Natural killer cell (primary cell): Measurements from ENCODE around the gene PCCA. TPM values are rescaled to one million over a fixed set of nuclear protein-coding genes. Genes with fewer than 3 reads are reported as not detected.

Experiments used
- ATAC-seq, 3 donors: fragments of 150-1000 bp in 2 of 3; fragments of 200-7000 bp in 1 of 3; cut with Tn5 transposase; 1 replicate in 1 of 3; 2 replicates in 2 of 3; pipeline ENCODE4 v1.10.0; 2021; ENCODE audit warnings: mild to moderate bottlenecking in 2 of 3, moderate library complexity in 2 of 3
- DNase-seq, 2 donors: peaks; one replicate each; pipeline versions ENCODE4 v3.0.0 to v3.0.0-alpha.2; 2013 to 2021; ENCODE audit warnings: mixed read lengths in 1 of 2
- H3K27ac ChIP-seq: one replicate; pipeline ENCODE4 v1.5.1; 2013; ENCODE audit warnings: mild to moderate bottlenecking, low read length
- H3K27me3 ChIP-seq: one replicate; pipeline ENCODE4 v1.6.1; 2013; ENCODE audit warnings: low read length; ENCODE audit not compliant: control insufficient read depth, insufficient read depth
- H3K36me3 ChIP-seq: one replicate; pipeline ENCODE4 v1.6.1; 2013; ENCODE audit warnings: low read length; ENCODE audit not compliant: control insufficient read depth, insufficient read depth
- H3K4me1 ChIP-seq: one replicate; pipeline ENCODE4 v1.6.1; 2013; ENCODE audit warnings: low read length; ENCODE audit not compliant: control insufficient read depth, insufficient read depth
- H3K4me3 ChIP-seq: one replicate; pipeline ENCODE4 v1.5.1; 2013; ENCODE audit warnings: low read length
- H3K9me3 ChIP-seq: one replicate; pipeline ENCODE4 v1.6.1; 2013; ENCODE audit warnings: low read length; ENCODE audit not compliant: control insufficient read depth, insufficient read depth
- H3K27ac Mint-ChIP-seq, 2 donors: one replicate each; pipeline ENCODE4 v1.8.0; 2022; ENCODE audit warnings: mild to moderate bottlenecking in 2 of 2, mixed read lengths in 2 of 2, moderate library complexity in 1 of 2
- H3K27me3 Mint-ChIP-seq, 2 donors: one replicate each; pipeline ENCODE4 v1.8.0; 2022; ENCODE audit warnings: low read depth in 2 of 2, mixed read lengths in 2 of 2
- H3K36me3 Mint-ChIP-seq: one replicate; pipeline ENCODE4 v1.8.0; 2022; ENCODE audit warnings: mixed read lengths
- H3K4me1 Mint-ChIP-seq, 2 donors: one replicate each; pipeline ENCODE4 v1.8.0; 2022; ENCODE audit warnings: mixed read lengths in 2 of 2
- H3K4me3 Mint-ChIP-seq: one replicate; pipeline ENCODE4 v1.8.0; 2022; ENCODE audit warnings: mild to moderate bottlenecking, moderate library complexity, mixed read lengths
- H3K9me3 Mint-ChIP-seq, 2 donors: one replicate each; pipeline ENCODE4 v1.8.0; 2022; ENCODE audit warnings: mixed read lengths in 2 of 2
- WGBS: methylation state at CpG from one replicate; pipeline ENCODE4 v1.1.7; 2013; ENCODE audit warnings: missing lambda C conversion rate; ENCODE audit not compliant: insufficient coverage; 5-methylcytosine and 5-hydroxymethylcytosine counted together
- intact Hi-C: fragments of 100-400 bp; cut with micrococcal nuclease; formaldehyde crosslinking; loops from one replicate; pipeline ENCODE4 v1.14.2; 2022
- total RNA-seq, 4 donors: library from RNA; stranded (reverse); fragments of 120-200 nt in 1 of 4; gene quantifications; one replicate each; pipeline versions ENCODE4 v1.2.3 to v1.2.4, GENCODE V29; 2013 to 2022
- TF ChIP-seq, protein P1 (sequence below): fragments of 200-600 bp; IDR thresholded peaks from one replicate; pipeline ENCODE4 v1.8.0; 2022; ENCODE audit warnings: antibody characterized with exemption

The PCCA gene
- total RNA-seq, 3 donors from 2014 or later (not counting 1 experiment from before 2014, with no cell fraction given) = 25.5 to 28.5 (median 28.2) TPM

DNA sequence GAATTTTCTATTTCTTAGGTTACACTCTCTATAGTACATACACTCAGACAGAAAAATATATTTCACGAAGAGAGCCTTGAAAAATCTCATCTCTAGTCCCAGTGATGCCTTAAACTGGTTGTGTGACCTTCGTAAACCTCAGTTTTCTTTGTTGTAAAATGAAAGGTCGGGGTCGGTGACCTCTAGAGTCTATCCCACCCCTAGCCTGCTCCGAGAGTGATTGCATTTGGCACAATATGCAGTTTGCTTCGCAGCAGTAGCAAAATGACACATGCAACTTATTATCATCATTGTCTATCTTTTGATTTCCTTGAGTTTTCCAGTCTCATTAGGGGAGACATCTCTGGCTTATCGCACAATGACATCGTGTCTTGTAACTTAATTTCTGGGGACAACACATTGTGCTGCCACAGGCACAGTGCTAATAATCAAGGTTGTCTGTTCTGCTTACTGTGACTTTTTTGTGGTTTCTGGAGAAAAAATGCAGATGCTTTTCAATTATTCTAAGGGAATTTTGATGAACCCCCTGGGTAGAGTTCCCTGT, 384.7 kb downstream of the PCCA start:
- H3K36me3 Mint-ChIP-seq = no peaks in the 10 kb centered on the region
- H3K4me3 ChIP-seq = no peak overlapping the region
- no peaks in the 10 kb centered on the region for H3K27me3 Mint-ChIP-seq
- H3K27ac ChIP-seq = no peak overlapping the region
- H3K9me3 Mint-ChIP-seq = no peaks in the 10 kb centered on the region
- H3K36me3 ChIP-seq = no peaks in the 10 kb centered on the region
- H3K4me3 Mint-ChIP-seq = no peak overlapping the region
- H3K9me3 ChIP-seq = no peaks in the 10 kb centered on the region
- 97% methylated on average over 8 of the region's 8 CpGs for WGBS
- no peaks in the 10 kb centered on the region for H3K4me1 ChIP-seq
- no peak overlapping the region for H3K27ac Mint-ChIP-seq
- H3K4me1 Mint-ChIP-seq = peaks cover 7 to 22% of the 10 kb centered on the region in 2 donors
- no peak for DNase-seq
- TF ChIP-seq, protein P1, sequence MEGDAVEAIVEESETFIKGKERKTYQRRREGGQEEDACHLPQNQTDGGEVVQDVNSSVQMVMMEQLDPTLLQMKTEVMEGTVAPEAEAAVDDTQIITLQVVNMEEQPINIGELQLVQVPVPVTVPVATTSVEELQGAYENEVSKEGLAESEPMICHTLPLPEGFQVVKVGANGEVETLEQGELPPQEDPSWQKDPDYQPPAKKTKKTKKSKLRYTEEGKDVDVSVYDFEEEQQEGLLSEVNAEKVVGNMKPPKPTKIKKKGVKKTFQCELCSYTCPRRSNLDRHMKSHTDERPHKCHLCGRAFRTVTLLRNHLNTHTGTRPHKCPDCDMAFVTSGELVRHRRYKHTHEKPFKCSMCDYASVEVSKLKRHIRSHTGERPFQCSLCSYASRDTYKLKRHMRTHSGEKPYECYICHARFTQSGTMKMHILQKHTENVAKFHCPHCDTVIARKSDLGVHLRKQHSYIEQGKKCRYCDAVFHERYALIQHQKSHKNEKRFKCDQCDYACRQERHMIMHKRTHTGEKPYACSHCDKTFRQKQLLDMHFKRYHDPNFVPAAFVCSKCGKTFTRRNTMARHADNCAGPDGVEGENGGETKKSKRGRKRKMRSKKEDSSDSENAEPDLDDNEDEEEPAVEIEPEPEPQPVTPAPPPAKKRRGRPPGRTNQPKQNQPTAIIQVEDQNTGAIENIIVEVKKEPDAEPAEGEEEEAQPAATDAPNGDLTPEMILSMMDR = no peak
- ATAC-seq = no peak
- H3K27me3 ChIP-seq = no peaks in the 10 kb centered on the region
- intact Hi-C loops = no loop called here

DNA sequence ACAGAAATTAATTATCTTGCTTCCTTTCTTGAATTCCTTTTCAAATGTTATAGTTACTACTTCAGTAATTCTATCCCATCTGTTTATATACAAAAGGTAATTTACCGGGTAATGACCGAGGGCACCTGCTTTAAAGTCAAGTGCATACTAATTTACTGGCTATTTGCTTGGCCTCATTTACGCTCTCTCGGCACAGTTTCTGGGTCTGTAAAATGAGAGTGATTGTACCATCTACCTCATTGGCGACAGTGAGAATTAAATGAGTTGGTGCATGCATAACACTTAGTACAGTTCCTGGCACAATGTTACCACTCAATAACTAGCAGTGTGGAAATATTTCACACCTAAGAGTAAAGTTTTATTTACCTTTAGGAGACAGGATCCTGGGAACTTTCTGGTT, 388.1 kb downstream of the PCCA start:
- Mint-ChIP-seq H3K27ac (no peak overlapping the region), H3K4me3 (no peak overlapping the region), H3K9me3 (no peaks in the 10 kb centered on the region), H3K27me3 (no peaks in the 10 kb centered on the region), H3K36me3 (no peaks in the 10 kb centered on the region), H3K4me1 (peaks cover 6 to 12% of the 10 kb centered on the region in 2 donors)
- Histone ChIP-seq H3K4me1 (peaks cover under 1% of the 10 kb centered on the region), H3K27me3 (no peaks in the 10 kb centered on the region), H3K4me3 (no peak overlapping the region), H3K9me3 (no peaks in the 10 kb centered on the region), H3K27ac (no peak overlapping the region), H3K36me3 (no peaks in the 10 kb centered on the region)
- ATAC-seq (no peak), DNase-seq (no peak)
- 96% methylated on average over 5 of the region's 5 CpGs for WGBS
- TF ChIP-seq, protein P1 = no peak
- intact Hi-C loops = no loop called here

DNA sequence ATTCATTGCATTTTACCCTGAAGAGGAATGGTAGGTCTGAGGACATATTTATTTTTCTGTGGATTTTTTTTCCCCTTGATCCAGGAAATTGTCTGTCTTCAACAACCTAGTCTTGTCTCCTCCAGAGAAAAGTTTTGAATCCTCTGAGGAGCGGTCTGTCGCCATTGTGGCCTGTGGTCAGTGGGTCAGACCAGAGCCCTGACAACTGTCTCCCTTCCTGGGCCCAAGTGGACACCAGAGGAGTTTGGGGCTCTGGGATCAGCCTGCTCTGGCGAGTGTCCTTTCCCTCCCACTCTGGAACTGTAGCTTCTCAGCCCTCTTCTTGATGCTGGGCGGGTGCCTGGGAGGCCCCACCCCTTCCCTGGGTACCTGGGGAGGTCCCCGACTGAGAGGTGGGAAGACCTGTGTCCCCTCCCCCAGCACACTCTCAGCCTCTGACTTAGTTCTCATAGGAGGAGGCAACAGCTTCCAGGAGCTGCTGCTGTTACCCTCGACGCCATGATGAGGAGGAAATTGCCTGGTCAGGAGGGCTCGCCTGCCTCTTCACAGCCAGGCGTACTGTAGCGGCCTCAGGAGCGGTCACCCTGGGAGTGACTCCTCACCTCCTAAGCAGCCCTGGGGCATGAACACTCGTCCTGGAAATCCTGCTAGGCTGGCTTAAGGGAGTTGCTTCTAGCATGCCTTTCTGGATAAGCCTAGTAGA, 389.4 kb downstream of the PCCA start:
- Histone ChIP-seq H3K9me3 (no peaks in the 10 kb centered on the region), H3K4me3 (no peak overlapping the region), H3K4me1 (peaks cover 11% of the 10 kb centered on the region), H3K27me3 (no peaks in the 10 kb centered on the region), H3K36me3 (no peaks in the 10 kb centered on the region), H3K27ac (no peak overlapping the region)
- no peak for ATAC-seq
- H3K27ac Mint-ChIP-seq = no peak overlapping the region
- WGBS = 88% methylated on average over 11 of the region's 12 CpGs
- intact Hi-C loops = no loop called here
- H3K36me3 Mint-ChIP-seq = no peaks in the 10 kb centered on the region
- TF ChIP-seq, protein P1 = no peak
- H3K4me1 Mint-ChIP-seq = peaks cover 14 to 19% of the 10 kb centered on the region in 2 donors
- no peaks in the 10 kb centered on the region for H3K9me3 Mint-ChIP-seq
- no peak for DNase-seq
- no peaks in the 10 kb centered on the region for H3K27me3 Mint-ChIP-seq
- H3K4me3 Mint-ChIP-seq = no peak overlapping the region
